CD14-positive monocyte (primary cell): Measurements from ENCODE around the gene TAF12. TPM values are rescaled to one million over a fixed set of nuclear protein-coding genes. Genes with fewer than 3 reads are reported as not detected.
"Not testable (repeated sequence)": the region's sequence is repeated elsewhere in the genome, so short reads cannot be mapped to it uniquely, and the experiment has no call there.

ENCODE experiments used
- DNase-seq, 3 donors: peaks; one replicate each; pipeline ENCODE4 v3.0.0-alpha.2; 2011 to 2022
- H2AFZ ChIP-seq: 2 replicates; pipeline ENCODE4 v1.6.0; 2012; ENCODE audit warnings: mild to moderate bottlenecking, low read depth, low read length, inconsistent platforms; ENCODE audit not compliant: insufficient read depth, poor library complexity, severe bottlenecking
- H3K27ac ChIP-seq, 2 donors: 1 replicate in 1 of 2; 2 replicates in 1 of 2; pipeline ENCODE4 v1.5.1; 2012 to 2013; ENCODE audit warnings: low read length in 2 of 2, control low read depth in 1 of 2, inconsistent platforms in 1 of 2, low read depth in 1 of 2, mild to moderate bottlenecking in 1 of 2
- H3K27me3 ChIP-seq, 2 donors: one replicate each; pipeline versions ENCODE4 v1.6.0 to v1.6.1; 2011 to 2013; ENCODE audit warnings: low read length in 2 of 2; ENCODE audit not compliant: control insufficient read depth in 2 of 2, insufficient read depth in 2 of 2
- H3K36me3 ChIP-seq, 2 donors: replicated peaks in 1 of 2; 1 replicate in 1 of 2; 2 replicates in 1 of 2; pipeline versions ENCODE4 v1.5.1 to v1.6.1; 2012 to 2013; ENCODE audit warnings: low read length in 2 of 2, control low read depth in 1 of 2, inconsistent platforms in 1 of 2, mild to moderate bottlenecking in 1 of 2; ENCODE audit not compliant: insufficient read depth in 2 of 2, control insufficient read depth in 1 of 2
- H3K4me1 ChIP-seq, 2 donors: 1 replicate in 1 of 2; 2 replicates in 1 of 2; pipeline versions ENCODE4 v1.5.1 to v1.6.1; 2012 to 2013; ENCODE audit warnings: low read length in 2 of 2, control low read depth in 1 of 2, inconsistent platforms in 1 of 2, mild to moderate bottlenecking in 1 of 2, moderate library complexity in 1 of 2; ENCODE audit not compliant: insufficient read depth in 2 of 2, control insufficient read depth in 1 of 2
- H3K4me2 ChIP-seq: replicated peaks from 2 replicates; pipeline ENCODE3; 2012; ENCODE audit warnings: low read length, moderate library complexity, mild to moderate bottlenecking; ENCODE audit not compliant: poor library complexity, severe bottlenecking; ENCODE audit errors: extremely low read depth
- H3K4me3 ChIP-seq, 3 experiments: fragments of 200-600 bp in 1 of 3; sonication (generic) in 1 of 3; replicated peaks in 1 of 3; 1 replicate in 2 of 3; 2 replicates in 1 of 3; pipeline ENCODE4 v1.5.1; 2011 to 2013; ENCODE audit warnings: low read length in 3 of 3, mild to moderate bottlenecking in 3 of 3, control low read depth in 2 of 3, low read depth in 2 of 3, inconsistent platforms in 1 of 3, moderate library complexity in 1 of 3
- H3K79me2 ChIP-seq: 2 replicates; pipeline ENCODE4 v1.6.0; 2012; ENCODE audit warnings: mild to moderate bottlenecking, control low read depth, inconsistent platforms, low read length, moderate library complexity; ENCODE audit not compliant: insufficient read depth
- H3K9ac ChIP-seq: 2 replicates; pipeline ENCODE4 v1.6.0; 2017; ENCODE audit warnings: low read length, mild to moderate bottlenecking; ENCODE audit not compliant: insufficient read depth, poor library complexity, severe bottlenecking
- H3K9me3 ChIP-seq, 2 donors: replicated peaks in 1 of 2; 1 replicate in 1 of 2; 2 replicates in 1 of 2; pipeline versions ENCODE4 v1.5.1 to v1.6.1; 2012 to 2013; ENCODE audit warnings: low read length in 2 of 2, control low read depth in 1 of 2; ENCODE audit not compliant: control insufficient read depth in 1 of 2, insufficient read depth in 1 of 2
- H4K20me1 ChIP-seq: 2 replicates; pipeline ENCODE4 v1.6.0; 2012; ENCODE audit warnings: mild to moderate bottlenecking, low read length, control low read depth, moderate library complexity; ENCODE audit not compliant: insufficient read depth
- H3K27ac Mint-ChIP-seq, 7 donors: one replicate each; pipeline ENCODE4 v1.8.0; 2020; ENCODE audit warnings: mild to moderate bottlenecking in 7 of 7, mixed read lengths in 7 of 7, moderate library complexity in 6 of 7, inconsistent platforms in 2 of 7
- H3K27me3 Mint-ChIP-seq, 3 donors: one replicate each; pipeline ENCODE4 v1.8.0; 2021 to 2022; ENCODE audit warnings: low read depth in 3 of 3, mild to moderate bottlenecking in 3 of 3, mixed read lengths in 3 of 3, moderate library complexity in 3 of 3, inconsistent platforms in 1 of 3
- H3K36me3 Mint-ChIP-seq, 2 donors: one replicate each; pipeline ENCODE4 v1.8.0; 2020; ENCODE audit warnings: mixed read lengths in 2 of 2, inconsistent platforms in 1 of 2, mild to moderate bottlenecking in 1 of 2
- H3K4me1 Mint-ChIP-seq: one replicate; pipeline ENCODE4 v1.8.0; 2020; ENCODE audit warnings: mild to moderate bottlenecking, mixed read lengths
- H3K4me3 Mint-ChIP-seq, 2 donors: one replicate each; pipeline ENCODE4 v1.8.0; 2020; ENCODE audit warnings: mild to moderate bottlenecking in 2 of 2, mixed read lengths in 2 of 2, moderate library complexity in 1 of 2
- H3K9me3 Mint-ChIP-seq, 7 donors: one replicate each; pipeline ENCODE4 v1.8.0; 2020 to 2022; ENCODE audit warnings: mixed read lengths in 7 of 7, mild to moderate bottlenecking in 6 of 7, moderate library complexity in 6 of 7, inconsistent platforms in 2 of 7
- WGBS: methylation state at CpG from one replicate; pipeline ENCODE4 v1.1.5; 2013; ENCODE audit warnings: missing lambda C conversion rate; ENCODE audit not compliant: insufficient coverage; 5-methylcytosine and 5-hydroxymethylcytosine counted together
- intact Hi-C, 2 donors: fragments of 100-400 bp; cut with micrococcal nuclease; formaldehyde crosslinking; loops; one replicate each; pipeline versions ENCODE4 v1.15.0 to v1.15.1; 2023
- polyA plus RNA-seq, 3 donors: library from polyadenylated mRNA; depleted of rRNA in 1 of 3; unstranded in 2 of 3; stranded (reverse) in 1 of 3; fragments of 300-500 nt in 2 of 3; fragments of >200 nt in 1 of 3; fragmentation: Illumina TruSeq in 2 of 3; gene quantifications; 1 replicate in 2 of 3; 2 replicates in 1 of 3; pipeline ENCODE4 v1.2.3, GENCODE V29; 2012 to 2021

TAF12 gene
- polyA plus RNA-seq, 3 donors = 36.7 to 53.7 (median 53.7) TPM

DNA sequence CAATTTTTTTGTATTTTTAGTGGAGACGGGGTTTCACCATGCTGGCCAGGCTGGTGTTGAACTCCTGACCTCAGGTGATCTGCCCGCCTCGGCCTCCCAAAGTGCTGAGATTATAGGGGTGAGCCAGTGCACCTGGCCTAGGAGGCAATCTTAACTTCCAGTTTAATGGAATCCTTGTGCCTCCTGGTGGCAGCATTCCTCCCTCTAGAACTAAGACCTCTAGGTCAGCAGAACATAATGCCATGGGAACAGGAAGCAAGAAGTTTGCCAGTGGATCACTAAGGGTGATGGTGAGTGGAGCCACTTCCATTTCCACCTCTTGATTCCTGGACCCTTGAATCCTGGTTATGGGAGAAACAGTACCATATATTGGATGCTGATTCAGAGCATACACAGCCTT lies 11.0 kb upstream of the TAF12 start:
- Mint-ChIP-seq H3K27ac (peak overlapping the region in 1 of 7 donors; percentile 33), H3K4me1 (peaks cover 18% of the 10 kb centered on the region)
- H3K27me3 ChIP-seq, H3K79me2 ChIP-seq, intact Hi-C loops, H4K20me1 ChIP-seq, H3K36me3 ChIP-seq, H3K9me3 Mint-ChIP-seq, H3K4me3 ChIP-seq, H3K27ac ChIP-seq, H3K4me3 Mint-ChIP-seq, H3K36me3 Mint-ChIP-seq, H2AFZ ChIP-seq, H3K27me3 Mint-ChIP-seq, H3K4me2 ChIP-seq, H3K9me3 ChIP-seq, H3K9ac ChIP-seq: not testable (repeated sequence)
- DNase-seq = peak in 1 of 3 donors; percentile 14
- WGBS = no CpG with 5 or more reads among the region's 3 CpGs
- H3K4me1 ChIP-seq = peaks cover 14 to 20% of the 10 kb centered on the region in 2 donors

DNA sequence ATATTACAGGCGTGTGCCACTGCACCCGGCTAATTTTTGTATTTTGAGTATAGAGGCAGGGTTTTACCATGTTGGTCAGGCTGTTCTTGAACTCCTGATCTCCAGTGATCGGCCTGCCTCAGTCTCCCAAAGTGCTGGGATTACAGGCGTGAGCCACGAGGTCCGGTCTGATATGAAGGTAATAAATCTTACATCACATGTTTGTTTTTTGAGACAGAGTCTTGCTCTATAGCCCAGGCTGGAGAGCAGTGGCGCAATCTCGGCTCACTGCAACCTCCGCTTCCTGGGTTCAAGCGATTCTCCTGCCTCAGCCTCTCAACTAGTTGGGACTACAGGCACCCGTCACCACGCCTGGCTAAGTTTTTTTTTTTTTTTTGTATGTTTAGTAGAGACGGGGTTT lies 10.2 kb upstream of the TAF12 start:
- H3K27me3 Mint-ChIP-seq, H3K27ac ChIP-seq, H3K9me3 ChIP-seq, H3K36me3 Mint-ChIP-seq, H3K36me3 ChIP-seq, H3K27ac Mint-ChIP-seq, H3K79me2 ChIP-seq, H3K4me2 ChIP-seq, H3K9me3 Mint-ChIP-seq, H3K4me3 ChIP-seq, H3K4me3 Mint-ChIP-seq, H3K9ac ChIP-seq, intact Hi-C loops, DNase-seq, H3K27me3 ChIP-seq, H4K20me1 ChIP-seq: not testable (repeated sequence)
- peak overlapping the region; percentile 29 for H2AFZ ChIP-seq
- H3K4me1 ChIP-seq = peaks cover 15 to 23% of the 10 kb centered on the region in 2 donors
- H3K4me1 Mint-ChIP-seq = peaks cover 21% of the 10 kb centered on the region
- no CpG with 5 or more reads among the region's 13 CpGs for WGBS
